DLD1 (cell line): ENCODE measurements around the gene TSC2.
"Not testable (repeated sequence)": the region's sequence is repeated elsewhere in the genome, so short reads cannot be mapped to it uniquely, and the experiment has no call there.

Experiments
- in situ Hi-C: cut with HindIII; loops from 2 replicates; pipeline ENCODE4 v1.10.0; 2017; ENCODE audit warnings: low sequenced_read_pairs

TSC2 gene

GRCh38 chr16:2030036-2030435, 17.7 kb upstream of the TSC2 start:
- in situ Hi-C loops = no loop called here

DNA sequence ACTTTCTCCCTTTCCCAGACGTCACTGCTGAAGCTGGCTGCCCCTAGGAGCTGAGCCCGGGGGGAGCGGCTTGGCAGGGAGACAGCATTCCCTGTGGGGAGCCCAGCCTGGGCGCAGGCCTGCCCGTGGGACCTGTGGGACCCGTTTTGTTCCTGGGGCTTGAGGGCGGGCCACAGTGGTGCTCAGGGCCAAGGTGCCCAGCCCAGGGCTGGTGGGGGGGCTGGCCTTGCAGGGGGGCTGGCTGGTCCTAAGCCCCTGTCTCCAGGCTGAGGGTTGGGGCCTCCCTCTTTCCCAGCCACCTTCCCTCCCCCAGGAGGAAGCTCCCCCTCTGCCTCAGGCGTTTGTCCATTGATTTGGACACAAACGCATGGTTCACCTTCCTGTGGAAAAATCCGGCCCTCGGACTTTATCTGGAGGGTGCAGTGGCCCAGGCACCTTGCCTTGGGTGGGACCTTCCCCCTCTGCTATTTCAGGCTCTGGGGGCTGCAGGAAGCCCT, 16.7 kb upstream of the TSC2 start:
- in situ Hi-C loops = no loop called here

- in situ Hi-C loops = no loop called here
Measured at GRCh38 chr16:2032285-2033056, 15.3 kb upstream of the TSC2 start.

DNA sequence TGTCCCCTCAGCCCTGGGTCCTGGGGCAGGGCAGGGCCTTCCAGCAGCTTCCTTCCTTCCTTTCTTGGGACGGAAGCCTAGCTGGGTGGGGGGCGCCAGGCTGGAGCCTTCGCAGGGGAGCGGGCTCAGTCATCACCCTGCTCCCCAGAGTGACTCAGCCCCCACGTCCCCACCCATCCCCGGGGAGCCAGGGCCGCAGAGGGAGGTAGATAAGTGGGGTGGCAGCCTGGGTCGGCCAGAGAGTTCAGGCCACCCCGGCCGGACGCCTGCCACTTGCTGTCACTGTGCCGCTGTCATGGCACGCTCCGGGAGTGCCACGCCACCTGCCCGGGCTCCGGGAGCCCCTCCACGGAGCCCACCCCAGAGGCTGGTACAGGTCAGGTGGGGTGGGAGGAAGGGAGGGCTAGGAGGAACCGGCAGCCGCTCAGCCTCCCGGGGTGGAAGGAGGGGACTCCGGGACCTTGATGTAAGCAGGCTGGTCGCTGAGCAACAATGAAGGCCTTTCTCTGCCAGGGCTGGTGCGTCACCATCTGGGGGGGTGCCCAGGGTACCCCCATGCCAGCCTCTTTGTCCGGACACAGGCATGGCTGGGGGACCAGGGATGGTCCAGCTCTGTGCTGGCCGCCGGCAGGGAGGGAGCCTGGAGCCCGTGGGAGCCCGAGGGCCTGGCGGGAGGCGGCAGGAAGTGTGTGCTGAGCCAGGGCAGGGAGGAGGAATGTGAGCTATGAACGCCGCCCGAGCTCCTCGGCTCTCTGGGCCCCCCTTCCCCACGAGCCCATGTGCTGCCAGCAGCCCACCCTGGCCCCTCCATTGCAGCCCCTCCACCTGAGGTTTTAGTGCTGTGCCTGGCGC, 14.5 kb upstream of the TSC2 start:
- in situ Hi-C loops = no loop called here

DNA sequence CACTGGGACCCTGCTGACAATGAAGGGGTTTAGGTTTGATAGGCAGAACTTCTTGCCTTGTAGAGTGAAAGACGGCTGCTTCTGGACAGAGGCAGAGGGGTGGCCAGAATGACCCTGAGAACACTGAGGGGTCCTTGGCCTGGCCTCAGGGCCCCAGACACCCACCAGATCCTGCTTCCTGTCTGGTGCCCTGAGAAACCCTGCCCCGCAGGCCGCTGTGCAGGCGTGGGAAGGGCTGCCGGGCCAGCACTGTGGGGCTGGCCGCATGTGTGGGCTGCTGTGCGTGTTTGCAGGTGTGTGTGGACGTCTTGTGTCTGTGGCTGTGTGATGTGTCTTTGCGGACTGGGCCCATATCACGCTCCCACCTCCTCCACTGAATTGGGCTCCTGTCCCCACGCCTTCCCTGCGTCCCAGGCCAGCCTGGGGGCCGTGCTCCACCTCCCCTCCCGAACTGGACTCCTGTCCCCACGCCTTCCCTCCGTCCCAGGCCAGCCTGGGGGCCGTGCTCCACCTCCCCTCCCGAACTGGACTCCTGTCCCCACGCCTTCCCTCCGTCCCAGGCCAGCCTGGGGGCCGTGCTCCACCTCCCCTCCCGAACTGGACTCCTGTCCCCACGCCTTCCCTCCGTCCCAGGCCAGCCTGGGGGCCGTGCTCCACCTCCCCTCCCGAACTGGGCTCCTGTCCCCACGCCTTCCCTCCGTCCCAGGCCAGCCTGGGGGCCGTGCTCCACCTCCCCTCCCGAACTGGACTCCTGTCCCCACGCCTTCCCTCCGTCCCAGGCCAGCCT, 13.7 kb upstream of the TSC2 start:
- in situ Hi-C loops = not testable (repeated sequence)

DNA sequence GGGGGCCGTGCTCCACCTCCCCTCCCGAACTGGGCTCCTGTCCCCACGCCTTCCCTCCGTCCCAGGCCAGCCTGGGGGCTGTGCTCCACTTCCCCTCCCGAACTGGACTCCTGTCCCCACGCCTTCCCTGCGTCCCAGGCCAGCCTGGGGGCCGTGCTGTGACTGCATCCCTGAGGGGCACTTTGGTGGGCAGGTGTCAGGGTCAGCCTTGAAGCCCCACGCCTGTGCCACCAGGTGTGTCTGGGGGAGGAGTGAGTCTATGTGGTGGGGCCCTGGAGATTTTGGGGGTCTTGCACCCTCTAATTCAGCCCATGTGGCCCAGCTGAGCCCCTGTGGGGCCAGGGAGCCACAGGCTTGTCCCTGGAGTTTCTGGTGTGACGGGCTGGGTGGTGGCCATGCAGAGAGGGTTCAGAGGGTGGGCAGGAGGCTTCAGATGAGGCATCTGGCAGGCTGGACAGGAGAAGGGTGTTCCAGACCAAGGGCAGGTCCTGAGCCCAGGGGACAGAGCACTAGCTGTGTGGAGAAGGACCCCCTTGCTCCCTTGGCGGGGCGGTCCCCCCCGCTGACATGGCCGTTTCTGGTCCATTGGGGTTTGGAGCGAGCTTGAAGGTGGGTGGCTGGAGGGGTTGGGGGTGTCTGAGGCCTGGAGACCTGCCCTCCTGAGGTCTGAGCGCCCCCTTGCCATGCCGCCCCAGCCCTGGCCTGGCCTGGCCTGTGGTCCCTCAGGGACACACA, 12.9 kb upstream of the TSC2 start:
- in situ Hi-C loops = no loop called here

DNA sequence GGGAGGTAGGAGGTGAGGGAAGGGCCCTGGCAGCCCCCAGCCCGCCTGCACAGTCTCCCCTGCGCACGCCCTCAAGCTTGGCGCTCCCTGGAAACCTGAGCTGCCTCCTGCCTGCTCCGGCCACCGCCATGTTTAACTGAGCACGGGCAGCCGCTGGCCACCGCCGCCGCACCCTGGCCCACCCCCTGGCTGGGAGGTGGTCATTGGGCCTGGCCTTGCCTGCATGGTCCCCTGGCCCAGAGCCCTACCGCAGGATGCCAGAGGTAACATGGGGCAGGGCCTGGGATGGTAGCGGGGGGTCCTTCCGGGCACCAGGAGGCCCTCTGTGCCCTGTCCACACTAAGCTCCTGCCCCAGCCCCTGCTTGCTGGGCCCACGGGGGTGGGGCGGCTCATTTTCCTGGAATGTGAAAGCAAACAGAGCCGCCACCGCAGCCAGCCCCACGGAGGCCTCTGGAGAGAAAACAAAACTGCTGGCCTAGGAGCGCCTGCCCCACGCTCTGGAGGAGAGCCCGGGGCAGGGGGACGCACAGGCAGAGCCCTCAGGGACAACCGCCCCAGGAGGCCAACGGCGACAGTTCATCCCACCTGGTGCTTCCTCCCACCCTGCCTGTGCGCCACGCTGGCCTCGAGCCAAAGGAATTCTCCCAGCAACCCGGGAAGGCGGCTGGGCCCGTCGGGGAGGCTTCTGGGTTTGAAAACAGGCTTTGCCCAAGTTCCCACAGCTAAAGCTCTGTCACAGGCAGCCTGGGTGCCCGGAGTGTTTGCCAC, 12.2 kb upstream of the TSC2 start:
- in situ Hi-C loops = no loop called here

DNA sequence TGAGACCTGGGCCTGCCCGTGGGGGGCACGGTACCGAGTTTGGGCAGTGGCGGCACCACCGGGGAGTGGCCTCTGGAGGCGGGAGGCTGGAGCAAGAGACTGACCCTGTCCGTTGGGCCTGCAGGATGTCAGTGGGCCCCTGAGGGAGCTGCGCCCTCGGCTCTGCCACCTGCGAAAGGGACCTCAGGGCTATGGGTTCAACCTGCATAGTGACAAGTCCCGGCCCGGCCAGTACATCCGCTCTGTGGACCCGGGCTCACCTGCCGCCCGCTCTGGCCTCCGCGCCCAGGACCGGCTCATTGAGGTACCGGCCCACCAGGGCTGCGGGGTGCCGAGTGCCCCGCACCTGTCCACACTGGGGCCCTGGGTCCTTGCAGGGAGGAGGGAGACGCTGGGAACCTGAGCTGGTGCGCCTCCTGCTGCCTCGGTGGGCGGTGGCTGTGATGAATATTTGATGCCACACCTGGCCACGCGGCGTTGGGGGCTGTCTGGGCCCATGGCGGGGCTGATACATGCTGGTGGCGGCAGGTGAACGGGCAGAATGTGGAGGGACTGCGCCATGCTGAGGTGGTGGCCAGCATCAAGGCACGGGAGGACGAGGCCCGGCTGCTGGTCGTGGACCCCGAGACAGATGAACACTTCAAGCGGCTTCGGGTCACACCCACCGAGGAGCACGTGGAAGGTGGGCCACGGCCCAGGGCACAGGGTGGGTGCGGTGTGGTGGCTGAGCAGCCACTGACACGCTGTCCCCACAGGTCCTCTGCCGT, 11.4 kb upstream of the TSC2 start:
- in situ Hi-C loops = no loop called here

DNA sequence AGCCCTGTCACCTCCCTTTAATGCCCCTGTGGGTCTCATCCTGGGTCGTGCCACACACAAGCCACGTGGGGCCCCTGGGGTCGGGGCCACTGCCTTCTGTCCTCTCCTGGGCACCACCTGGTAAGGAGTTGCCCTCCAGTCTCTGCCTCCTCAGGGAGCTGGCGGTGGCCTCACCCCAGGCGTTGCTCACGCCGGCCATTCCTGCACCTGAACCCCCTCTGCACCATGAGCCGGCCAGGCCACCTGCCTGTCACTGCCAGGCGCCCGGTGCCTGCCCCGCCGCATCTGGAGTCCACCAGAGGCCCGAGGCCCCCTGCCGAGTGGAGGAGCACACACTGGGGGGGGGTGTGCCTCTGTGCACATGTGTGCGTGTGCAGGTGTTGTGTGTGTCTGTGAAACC, 10.7 kb upstream of the TSC2 start:
- in situ Hi-C loops = no loop called here

- in situ Hi-C loops = no loop called here
Measured at GRCh38 chr16:2037647-2038381, 10.0 kb upstream of the TSC2 start.

- in situ Hi-C loops = no loop called here
Measured at GRCh38 chr16:2038382-2039231, 9.2 kb upstream of the TSC2 start.

- in situ Hi-C loops = no loop called here
Measured at GRCh38 chr16:2039274-2040031, 8.3 kb upstream of the TSC2 start.

DNA sequence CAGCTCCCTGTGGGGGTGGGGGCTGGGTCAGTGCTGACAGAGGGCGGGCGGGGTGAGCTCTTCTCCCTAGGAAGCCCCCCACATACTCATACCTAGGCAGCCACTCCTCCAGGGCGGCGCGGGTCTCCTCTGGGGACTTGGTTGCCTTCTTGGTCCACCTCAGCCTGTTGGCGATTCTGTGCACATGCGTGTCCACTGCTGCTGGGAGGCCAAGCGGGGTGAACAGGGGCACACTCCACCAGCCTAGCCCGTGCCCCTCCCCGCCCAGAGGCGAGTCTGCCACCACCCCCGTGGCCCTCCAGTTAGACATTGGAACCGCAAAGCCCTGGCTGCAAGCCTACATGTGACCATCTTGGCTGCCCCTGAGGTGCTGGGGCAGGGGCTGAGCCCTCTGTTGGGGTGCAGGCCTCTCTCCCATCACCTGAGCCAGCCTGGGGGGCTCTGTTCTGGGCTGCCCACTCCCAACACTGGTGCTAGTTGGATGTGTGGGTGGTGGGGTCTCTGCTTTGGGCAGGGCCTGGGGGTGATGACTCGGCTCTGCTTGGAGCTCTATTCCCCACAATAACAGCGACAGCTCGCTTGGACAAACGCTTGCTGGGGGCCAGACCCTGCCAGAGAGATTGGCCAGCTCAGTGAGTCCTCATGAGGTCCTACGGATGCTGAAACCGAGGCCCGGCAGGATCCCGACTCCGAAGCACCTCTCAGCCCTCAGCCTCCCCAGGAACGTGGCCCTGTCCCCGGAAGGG, 7.6 kb upstream of the TSC2 start:
- in situ Hi-C loops = no loop called here

DNA sequence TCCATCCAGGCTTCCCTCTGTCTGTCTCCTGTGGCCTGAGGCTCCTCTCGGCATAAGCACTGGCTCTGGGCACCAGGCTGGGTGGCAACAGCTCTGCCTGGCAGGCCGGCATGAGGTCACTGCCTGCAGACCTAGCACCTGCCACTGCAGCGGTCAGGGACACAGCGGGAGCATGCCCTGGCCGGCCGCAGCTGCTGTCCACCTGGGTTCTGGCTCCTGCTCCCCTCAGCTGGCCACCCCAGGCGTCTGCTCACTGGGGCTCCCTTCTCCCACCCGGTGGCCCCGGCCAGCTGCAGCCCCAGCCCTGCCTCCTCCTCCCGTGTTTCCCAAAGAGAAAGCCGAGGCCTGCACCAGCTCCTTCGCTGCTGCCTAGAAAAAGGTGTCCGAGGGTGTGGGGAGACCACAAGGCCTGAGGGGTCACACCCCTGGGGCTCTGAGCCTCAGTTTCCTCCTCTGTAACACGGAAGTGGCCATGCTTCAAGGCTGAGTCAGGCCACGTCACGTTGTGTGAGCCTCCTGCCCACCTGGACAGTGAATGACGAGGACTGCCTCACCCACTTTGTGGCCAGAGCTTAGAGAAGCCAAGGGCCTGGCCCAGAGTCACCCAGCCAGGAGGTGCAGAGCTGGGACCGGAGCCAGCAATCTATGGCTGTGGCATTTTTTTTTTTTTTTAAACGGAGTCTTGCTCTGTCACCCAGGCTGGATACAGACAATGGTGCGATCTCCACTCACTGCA, 6.8 kb upstream of the TSC2 start:
- in situ Hi-C loops = no loop called here

GRCh38 chr16:2042171-2042985, 5.4 kb upstream of the TSC2 start:
- in situ Hi-C loops = no loop called here
